CD14-positive monocyte (primary cell): ENCODE data around the gene NAA16. TPM values are rescaled to one million over a fixed set of nuclear protein-coding genes. Genes with fewer than 3 reads are reported as not detected.

Experiments
- DNase-seq, 3 donors: peaks; one replicate each; pipeline ENCODE4 v3.0.0-alpha.2; 2011 to 2022
- H2AFZ ChIP-seq: 2 replicates; pipeline ENCODE4 v1.6.0; 2012; ENCODE audit warnings: mild to moderate bottlenecking, low read depth, low read length, inconsistent platforms; ENCODE audit not compliant: insufficient read depth, poor library complexity, severe bottlenecking
- H3K27ac ChIP-seq, 2 donors: 1 replicate in 1 of 2; 2 replicates in 1 of 2; pipeline ENCODE4 v1.5.1; 2012 to 2013; ENCODE audit warnings: low read length in 2 of 2, control low read depth in 1 of 2, inconsistent platforms in 1 of 2, low read depth in 1 of 2, mild to moderate bottlenecking in 1 of 2
- H3K27me3 ChIP-seq, 2 donors: one replicate each; pipeline versions ENCODE4 v1.6.0 to v1.6.1; 2011 to 2013; ENCODE audit warnings: low read length in 2 of 2; ENCODE audit not compliant: control insufficient read depth in 2 of 2, insufficient read depth in 2 of 2
- H3K36me3 ChIP-seq, 2 donors: replicated peaks in 1 of 2; 1 replicate in 1 of 2; 2 replicates in 1 of 2; pipeline versions ENCODE4 v1.5.1 to v1.6.1; 2012 to 2013; ENCODE audit warnings: low read length in 2 of 2, control low read depth in 1 of 2, inconsistent platforms in 1 of 2, mild to moderate bottlenecking in 1 of 2; ENCODE audit not compliant: insufficient read depth in 2 of 2, control insufficient read depth in 1 of 2
- H3K4me1 ChIP-seq, 2 donors: 1 replicate in 1 of 2; 2 replicates in 1 of 2; pipeline versions ENCODE4 v1.5.1 to v1.6.1; 2012 to 2013; ENCODE audit warnings: low read length in 2 of 2, control low read depth in 1 of 2, inconsistent platforms in 1 of 2, mild to moderate bottlenecking in 1 of 2, moderate library complexity in 1 of 2; ENCODE audit not compliant: insufficient read depth in 2 of 2, control insufficient read depth in 1 of 2
- H3K4me2 ChIP-seq: replicated peaks from 2 replicates; pipeline ENCODE3; 2012; ENCODE audit warnings: low read length, moderate library complexity, mild to moderate bottlenecking; ENCODE audit not compliant: poor library complexity, severe bottlenecking; ENCODE audit errors: extremely low read depth
- H3K4me3 ChIP-seq, 3 experiments: fragments of 200-600 bp in 1 of 3; sonication (generic) in 1 of 3; replicated peaks in 1 of 3; 1 replicate in 2 of 3; 2 replicates in 1 of 3; pipeline ENCODE4 v1.5.1; 2011 to 2013; ENCODE audit warnings: low read length in 3 of 3, mild to moderate bottlenecking in 3 of 3, control low read depth in 2 of 3, low read depth in 2 of 3, inconsistent platforms in 1 of 3, moderate library complexity in 1 of 3
- H3K79me2 ChIP-seq: 2 replicates; pipeline ENCODE4 v1.6.0; 2012; ENCODE audit warnings: mild to moderate bottlenecking, control low read depth, inconsistent platforms, low read length, moderate library complexity; ENCODE audit not compliant: insufficient read depth
- H3K9ac ChIP-seq: 2 replicates; pipeline ENCODE4 v1.6.0; 2017; ENCODE audit warnings: low read length, mild to moderate bottlenecking; ENCODE audit not compliant: insufficient read depth, poor library complexity, severe bottlenecking
- H3K9me3 ChIP-seq, 2 donors: replicated peaks in 1 of 2; 1 replicate in 1 of 2; 2 replicates in 1 of 2; pipeline versions ENCODE4 v1.5.1 to v1.6.1; 2012 to 2013; ENCODE audit warnings: low read length in 2 of 2, control low read depth in 1 of 2; ENCODE audit not compliant: control insufficient read depth in 1 of 2, insufficient read depth in 1 of 2
- H4K20me1 ChIP-seq: 2 replicates; pipeline ENCODE4 v1.6.0; 2012; ENCODE audit warnings: mild to moderate bottlenecking, low read length, control low read depth, moderate library complexity; ENCODE audit not compliant: insufficient read depth
- H3K27ac Mint-ChIP-seq, 7 donors: one replicate each; pipeline ENCODE4 v1.8.0; 2020; ENCODE audit warnings: mild to moderate bottlenecking in 7 of 7, mixed read lengths in 7 of 7, moderate library complexity in 6 of 7, inconsistent platforms in 2 of 7
- H3K27me3 Mint-ChIP-seq, 3 donors: one replicate each; pipeline ENCODE4 v1.8.0; 2021 to 2022; ENCODE audit warnings: low read depth in 3 of 3, mild to moderate bottlenecking in 3 of 3, mixed read lengths in 3 of 3, moderate library complexity in 3 of 3, inconsistent platforms in 1 of 3
- H3K36me3 Mint-ChIP-seq, 2 donors: one replicate each; pipeline ENCODE4 v1.8.0; 2020; ENCODE audit warnings: mixed read lengths in 2 of 2, inconsistent platforms in 1 of 2, mild to moderate bottlenecking in 1 of 2
- H3K4me1 Mint-ChIP-seq: one replicate; pipeline ENCODE4 v1.8.0; 2020; ENCODE audit warnings: mild to moderate bottlenecking, mixed read lengths
- H3K4me3 Mint-ChIP-seq, 2 donors: one replicate each; pipeline ENCODE4 v1.8.0; 2020; ENCODE audit warnings: mild to moderate bottlenecking in 2 of 2, mixed read lengths in 2 of 2, moderate library complexity in 1 of 2
- H3K9me3 Mint-ChIP-seq, 7 donors: one replicate each; pipeline ENCODE4 v1.8.0; 2020 to 2022; ENCODE audit warnings: mixed read lengths in 7 of 7, mild to moderate bottlenecking in 6 of 7, moderate library complexity in 6 of 7, inconsistent platforms in 2 of 7
- CTCF ChIP-seq: fragments of 200-600 bp; IDR thresholded peaks from one replicate; pipeline ENCODE4 v1.8.0; 2022; ENCODE audit warnings: antibody characterized with exemption, mild to moderate bottlenecking
- WGBS: methylation state at CpG from one replicate; pipeline ENCODE4 v1.1.5; 2013; ENCODE audit warnings: missing lambda C conversion rate; ENCODE audit not compliant: insufficient coverage; 5-methylcytosine and 5-hydroxymethylcytosine counted together
- intact Hi-C, 2 donors: fragments of 100-400 bp; cut with micrococcal nuclease; formaldehyde crosslinking; loops; one replicate each; pipeline versions ENCODE4 v1.15.0 to v1.15.1; 2023
- polyA plus RNA-seq, 3 donors: library from polyadenylated mRNA; depleted of rRNA in 1 of 3; unstranded in 2 of 3; stranded (reverse) in 1 of 3; fragments of 300-500 nt in 2 of 3; fragments of >200 nt in 1 of 3; fragmentation: Illumina TruSeq in 2 of 3; gene quantifications; 1 replicate in 2 of 3; 2 replicates in 1 of 3; pipeline ENCODE4 v1.2.3, GENCODE V29; 2012 to 2021

NAA16 gene
- polyA plus RNA-seq, 3 donors, result 3.8 to 20.6 (median 5.9) TPM

- intact Hi-C loops, result no loop called here
- WGBS, result 87% methylated on average over 2 of the region's 3 CpGs
Measured at GRCh38 chr13:41387576-41387975, 76.5 kb downstream of the NAA16 start.

GRCh38 chr13:41388143-41388881 is 77.2 kb downstream of the NAA16 start:
- peaks cover 0 to 1% (median 0%) of the 10 kb centered on the region in 3 donors for H3K27me3 Mint-ChIP-seq
- Histone ChIP-seq H3K4me2 (no peak overlapping the region), H3K4me3 (no peak overlapping the region), H3K9ac (no peak overlapping the region), H3K36me3 (no peaks in the 10 kb centered on the region), H3K4me1 (peaks cover 18 to 20% of the 10 kb centered on the region in 2 donors), H2AFZ (no peak overlapping the region), H3K27me3 (no peaks in the 10 kb centered on the region), H3K79me2 (no peaks in the 10 kb centered on the region), H3K9me3 (no peaks in the 10 kb centered on the region), H3K27ac (no peak overlapping the region), H4K20me1 (no peaks in the 10 kb centered on the region)
- 100% methylated on average over 3 of the region's 6 CpGs for WGBS
- H3K4me3 Mint-ChIP-seq, result no peak overlapping the region
- H3K27ac Mint-ChIP-seq, result no peak overlapping the region
- no peak for TF ChIP-seq CTCF
- intact Hi-C loops, result no loop called here
- no peaks in the 10 kb centered on the region for H3K36me3 Mint-ChIP-seq
- peaks cover 0 to 10% (median 1%) of the 10 kb centered on the region in 7 donors for H3K9me3 Mint-ChIP-seq
- DNase-seq, result no peak
- H3K4me1 Mint-ChIP-seq, result peaks cover 22% of the 10 kb centered on the region

More at GRCh38 chr13:41387576-41387975, 76.5 kb downstream of the NAA16 start:
- no peaks in the 10 kb centered on the region for H3K9me3 ChIP-seq
- no peak for DNase-seq
- H3K4me3 ChIP-seq, result no peak overlapping the region
- Mint-ChIP-seq H3K27me3 (peaks cover 0 to 1% (median under 1%) of the 10 kb centered on the region in 3 donors), H3K36me3 (no peaks in the 10 kb centered on the region), H3K4me3 (no peak overlapping the region), H3K4me1 (peaks cover 26% of the 10 kb centered on the region), H3K9me3 (peaks cover 0 to 2% (median 0%) of the 10 kb centered on the region in 7 donors), H3K27ac (peak overlapping the region in 1 of 7 donors; percentile 42)
- no peaks in the 10 kb centered on the region for H3K27me3 ChIP-seq
- H3K27ac ChIP-seq, result no peak overlapping the region
- H3K4me2 ChIP-seq, result no peak overlapping the region
- H4K20me1 ChIP-seq, result no peaks in the 10 kb centered on the region
- H3K79me2 ChIP-seq, result no peaks in the 10 kb centered on the region
- no peak for TF ChIP-seq CTCF
- H3K36me3 ChIP-seq, result no peaks in the 10 kb centered on the region
- no peak overlapping the region for H3K9ac ChIP-seq
- H2AFZ ChIP-seq, result no peak overlapping the region
- H3K4me1 ChIP-seq, result peaks cover 20 to 22% of the 10 kb centered on the region in 2 donors
